IMR-90 (cell line): Measurements from ENCODE around the gene ZNF556. TPM values are rescaled to one million over a fixed set of nuclear protein-coding genes. Genes with fewer than 3 reads are reported as not detected.
A peak's percentile ranks its signal among the peaks of the same experiment; 100 is the strongest.

Source experiments
- ATAC-seq: fragments of 200-7000 bp; cut with Tn5 transposase; 2 replicates; pipeline ENCODE4 v1.9.1; 2020; ENCODE audit warnings: low read depth, mild to moderate bottlenecking, moderate library complexity
- BruUV-seq: library from RNA; stranded (reverse); fragments of 400-500 nt; replicated peaks from 2 replicates; lab custom pipeline; 2021; lab: Mats Ljungman, UMichigan
- CTCF ChIA-PET: fragments of 300-600 bp; formaldehyde crosslinking; extraction: SDS; loops from one replicate; lab custom pipeline; 2021; ENCODE audit warnings: antibody characterized with exemption; lab: Yijun Ruan, JAX
- POLR2A ChIA-PET: fragments of 300-600 bp; sonication (Branson Sonifier 250); formaldehyde crosslinking; loops from one replicate; lab custom pipeline; 2022; ENCODE audit warnings: antibody characterized with exemption; ENCODE audit not compliant: unreplicated experiment; lab: Charles Lee
- DNase-seq: peaks from one replicate; pipeline ENCODE4 v3.0.0; 2013
- H2AFZ ChIP-seq: replicated peaks from 2 replicates; pipeline ENCODE3; 2013; ENCODE audit warnings: low read length, mild to moderate bottlenecking; ENCODE audit not compliant: poor library complexity
- H2AK5ac ChIP-seq: 2 replicates; pipeline ENCODE4 v1.6.1; 2013; ENCODE audit warnings: low read depth, low read length, inconsistent platforms
- H2AK9ac ChIP-seq: replicated peaks from 2 replicates; pipeline ENCODE3; 2013; ENCODE audit warnings: mild to moderate bottlenecking, low read depth, low read length, moderate library complexity; ENCODE audit not compliant: poor library complexity
- H2BK120ac ChIP-seq: 2 replicates; pipeline ENCODE4 v1.6.1; 2013; ENCODE audit warnings: low read depth, low read length, inconsistent platforms
- H2BK15ac ChIP-seq: 3 replicates; pipeline ENCODE4 v1.6.1; 2013; ENCODE audit warnings: low read depth, low read length, inconsistent platforms
- H2BK20ac ChIP-seq: 2 replicates; pipeline ENCODE4 v1.6.1; 2013; ENCODE audit warnings: low read depth, mild to moderate bottlenecking, inconsistent platforms, low read length, moderate library complexity
- H2BK5ac ChIP-seq: 2 replicates; pipeline ENCODE4 v1.6.1; 2013; ENCODE audit warnings: mild to moderate bottlenecking, low read depth, low read length, inconsistent platforms; ENCODE audit not compliant: poor library complexity, severe bottlenecking
- H3K14ac ChIP-seq: replicated peaks from 2 replicates; pipeline ENCODE4 v1.6.1; 2013; ENCODE audit warnings: low read depth, low read length, inconsistent platforms
- H3K18ac ChIP-seq: 2 replicates; pipeline ENCODE4 v1.6.1; 2013; ENCODE audit warnings: low read depth, low read length, control low read depth
- H3K23ac ChIP-seq: 2 replicates; pipeline ENCODE4 v1.6.1; 2013; ENCODE audit warnings: low read depth, low read length, inconsistent platforms
- H3K27ac ChIP-seq: 2 replicates; pipeline ENCODE4 v1.5.1; 2013; ENCODE audit warnings: mild to moderate bottlenecking, control low read depth, low read length; ENCODE audit not compliant: insufficient read depth
- H3K27me3 ChIP-seq: 2 replicates; pipeline ENCODE4 v1.6.1; 2013; ENCODE audit warnings: low read length; ENCODE audit not compliant: control insufficient read depth, insufficient read depth
- H3K36me3 ChIP-seq: 2 replicates; pipeline ENCODE4 v1.6.1; 2013; ENCODE audit warnings: low read length, mixed read lengths; ENCODE audit not compliant: control insufficient read depth, insufficient read depth
- H3K4ac ChIP-seq: 2 replicates; pipeline ENCODE4 v1.6.1; 2013; ENCODE audit warnings: low read depth, low read length, inconsistent platforms
- H3K4me1 ChIP-seq: 2 replicates; pipeline ENCODE4 v1.6.1; 2013; ENCODE audit warnings: low read length, mixed read lengths; ENCODE audit not compliant: control insufficient read depth, insufficient read depth
- H3K4me2 ChIP-seq: 2 replicates; pipeline ENCODE4 v1.6.1; 2013; ENCODE audit warnings: low read depth, mild to moderate bottlenecking, control low read depth, low read length, moderate library complexity
- H3K4me3 ChIP-seq: 2 replicates; pipeline ENCODE4 v1.5.1; 2013; ENCODE audit warnings: low read depth, mild to moderate bottlenecking, control low read depth, low read length, moderate library complexity; ENCODE audit not compliant: insufficient read depth
- H3K56ac ChIP-seq: 2 replicates; pipeline ENCODE4 v1.6.1; 2013; ENCODE audit warnings: low read length, inconsistent platforms; ENCODE audit not compliant: insufficient read depth; ENCODE audit errors: extremely low read depth
- H3K79me1 ChIP-seq, 2 experiments: 2 replicates each; pipeline ENCODE4 v1.6.1; 2013; ENCODE audit warnings: low read length in 2 of 2, inconsistent platforms in 1 of 2, low read depth in 1 of 2
- H3K9ac ChIP-seq: 2 replicates; pipeline ENCODE4 v1.6.1; 2013; ENCODE audit warnings: low read depth, low read length, control low read depth
- H3K9me1 ChIP-seq: 2 replicates; pipeline ENCODE4 v1.6.1; 2013; ENCODE audit warnings: low read length, inconsistent platforms; ENCODE audit not compliant: insufficient read depth
- H3K9me3 ChIP-seq: 2 replicates; pipeline ENCODE4 v1.6.1; 2013; ENCODE audit warnings: low read length; ENCODE audit not compliant: control insufficient read depth, insufficient read depth
- H4K20me1 ChIP-seq: 2 replicates; pipeline ENCODE4 v1.6.1; 2013; ENCODE audit warnings: low read length, inconsistent platforms; ENCODE audit not compliant: insufficient read depth
- H4K5ac ChIP-seq: 2 replicates; pipeline ENCODE4 v1.6.1; 2013; ENCODE audit warnings: mild to moderate bottlenecking, low read depth, low read length, control low read depth
- H4K8ac ChIP-seq, 2 experiments: 2 replicates each; pipeline ENCODE4 v1.6.1; 2013; ENCODE audit warnings: low read depth in 2 of 2, low read length in 2 of 2, control low read depth in 1 of 2, inconsistent platforms in 1 of 2
- H4K91ac ChIP-seq: 2 replicates; pipeline ENCODE4 v1.6.1; 2013; ENCODE audit warnings: low read depth, low read length, inconsistent platforms; ENCODE audit not compliant: insufficient read depth
- BHLHE40 ChIP-seq: fragments of 150-350 bp; IDR thresholded peaks from 2 replicates; pipeline ENCODE4 v1.6.1; 2016; ENCODE audit warnings: mild to moderate bottlenecking, low read depth, low read length
- CEBPB ChIP-seq: IDR thresholded peaks from 2 replicates; pipeline ENCODE4 v1.6.1; 2012; ENCODE audit warnings: low read depth, low read length, improper control_type of control experiment
- CHD1 ChIP-seq: IDR thresholded peaks from 2 replicates; pipeline ENCODE4 v1.6.1; 2012; ENCODE audit warnings: low read depth, low read length, improper control_type of control experiment
- CTCF ChIP-seq: conservative IDR thresholded peaks from 2 replicates; pipeline ENCODE4 v1.5.1; 2012; ENCODE audit warnings: mild to moderate bottlenecking, low read depth, low read length, improper control_type of control experiment
- FOS ChIP-seq: fragments of 150-350 bp; IDR thresholded peaks from 2 replicates; pipeline ENCODE4 v1.6.1; 2016; ENCODE audit warnings: low read depth, low read length
- MAFK ChIP-seq: IDR thresholded peaks from 2 replicates; pipeline ENCODE4 v1.6.1; 2012; ENCODE audit warnings: low read depth, low read length, improper control_type of control experiment
- MXI1 ChIP-seq: IDR thresholded peaks from 2 replicates; pipeline ENCODE4 v1.6.1; 2012; ENCODE audit warnings: low read depth, mild to moderate bottlenecking, low read length, moderate library complexity, borderline replicate concordance
- NFE2L2 ChIP-seq: fragments of 150-350 bp; IDR thresholded peaks from 2 replicates; pipeline ENCODE4 v1.6.1; 2016; ENCODE audit warnings: low read depth, mild to moderate bottlenecking, low read length
- POLR2A ChIP-seq: IDR thresholded peaks from 2 replicates; pipeline ENCODE4 v1.6.1; 2012; ENCODE audit warnings: mild to moderate bottlenecking, low read depth, low read length
- RAD21 ChIP-seq: IDR thresholded peaks from 2 replicates; pipeline ENCODE4 v1.6.1; 2012; ENCODE audit warnings: low read length, improper control_type of control experiment
- RCOR1 ChIP-seq: IDR thresholded peaks from 2 replicates; pipeline ENCODE4 v1.6.1; 2012; ENCODE audit warnings: mild to moderate bottlenecking, low read length, improper control_type of control experiment; ENCODE audit not compliant: insufficient replicate concordance
- RFX5 ChIP-seq: IDR thresholded peaks from 2 replicates; pipeline ENCODE4 v1.8.0; 2012; ENCODE audit warnings: low read depth, mild to moderate bottlenecking, low read length, moderate library complexity
- SMC3 ChIP-seq: fragments of 150-350 bp; IDR thresholded peaks from 2 replicates; pipeline ENCODE4 v1.6.1; 2016; ENCODE audit warnings: low read depth, mild to moderate bottlenecking, antibody characterized with exemption, low read length, moderate library complexity
- WGBS, 2 experiments: methylation state at CpG; one replicate each; pipeline versions ENCODE4 v1.1.5 to v1.1.7; 2013; ENCODE audit warnings: missing lambda C conversion rate in 2 of 2; ENCODE audit not compliant: insufficient read length in 1 of 2; ENCODE audit errors: extremely low coverage in 2 of 2; 5-methylcytosine and 5-hydroxymethylcytosine counted together
- dilution Hi-C: fragments of 300-500 bp; cut with HindIII; formaldehyde crosslinking; loops from one replicate; pipeline ENCODE4 v1.14.3; 2018; ENCODE audit warnings: low sequenced_read_pairs; ENCODE audit not compliant: unreplicated experiment
- in situ Hi-C: fragments of 300-500 bp; cut with MboI; formaldehyde crosslinking; loops from 3 replicates; pipeline ENCODE4 v1.14.3; 2019; ENCODE audit warnings: low sequenced_read_pairs, inconsistent platforms, mixed read lengths
- intact Hi-C: fragments of 100-400 bp; cut with micrococcal nuclease; formaldehyde crosslinking; loops from 2 replicates; pipeline ENCODE4 v1.10.0; 2022
- polyA plus RNA-seq, 3 experiments: library from polyadenylated mRNA; depleted of rRNA; stranded (reverse); fragments of >200 nt; gene quantifications; 2 replicates each; pipeline ENCODE4 v1.2.3, GENCODE V29; 2012; ENCODE audit warnings: low replicate concordance in 1 of 3
- total RNA-seq: library from RNA; depleted of rRNA; stranded (reverse); fragments of >200 nt; gene quantifications from 2 replicates; pipeline ENCODE4 v1.2.3, GENCODE V29; 2012

Gene ZNF556
- total and polyA plus RNA-seq, 2 of the 4 experiments (the other 2 are of a cell fraction), result not detected

GRCh38 chr19:2917275-2918184, 50.4 kb downstream of the ZNF556 start:
- H3K27me3 ChIP-seq, result no peaks in the 10 kb centered on the region
- H2AK9ac ChIP-seq, result peak overlapping the region; percentile 31
- dilution Hi-C loops (no loop called here), intact Hi-C loops (no loop called here), in situ Hi-C loops (no loop called here)
- no peak overlapping the region for H2BK120ac ChIP-seq
- peaks cover 14% of the 10 kb centered on the region for H3K36me3 ChIP-seq
- WGBS, 2 experiments, result 83% methylated on average over 2 of the region's 16 CpGs; no CpG with 5 or more reads in 1 of the 2 experiments
- no peak overlapping the region for H2AK5ac ChIP-seq
- BruUV-seq, result no TSS peak
- no peak overlapping the region for H2BK15ac ChIP-seq
- no peak overlapping the region for H2BK20ac ChIP-seq
- no peak for ATAC-seq
- H3K23ac ChIP-seq, result no peak overlapping the region
- no peak overlapping the region for H4K91ac ChIP-seq
- no peaks in the 10 kb centered on the region for H4K20me1 ChIP-seq
- ChIA-PET POLR2A (no interaction called here), CTCF (interaction anchor here (0.7 kb wide), 1 partner anchor 371 kb away, joined by 7 read pairs; no protein-coding TSS in a partner anchor)
- H4K5ac ChIP-seq, result no peak overlapping the region
- no peak overlapping the region for H3K27ac ChIP-seq
- no peak overlapping the region for H3K56ac ChIP-seq
- H3K18ac ChIP-seq, result no peak overlapping the region
- no peak overlapping the region for H3K4ac ChIP-seq
- no peak overlapping the region for H3K4me2 ChIP-seq
- H3K14ac ChIP-seq, result no peak overlapping the region
- H3K9me3 ChIP-seq, result peaks cover 17% of the 10 kb centered on the region
- peaks cover 0 to 5% of the 10 kb centered on the region in 2 experiments; a peak in 1 of 4 replicates for H3K79me1 ChIP-seq
- TF ChIP-seq MAFK (no peak), RCOR1 (no peak), NFE2L2 (no peak), MXI1 (no peak), CTCF (no peak), RFX5 (no peak), SMC3 (no peak), RAD21 (no peak), CHD1 (no peak), BHLHE40 (no peak), CEBPB (no peak), POLR2A (no peak), FOS (no peak)
- no peak overlapping the region for H3K4me3 ChIP-seq
- no peak overlapping the region for H2AFZ ChIP-seq
- no peak for DNase-seq
- H3K4me1 ChIP-seq, result no peaks in the 10 kb centered on the region
- H2BK5ac ChIP-seq, result no peak overlapping the region
- no peak overlapping the region for H4K8ac ChIP-seq
- H3K9ac ChIP-seq, result no peak overlapping the region
- H3K9me1 ChIP-seq, result no peaks in the 10 kb centered on the region
